ENCODE results near the gene VSIG8.
A peak's percentile ranks its signal among the peaks of the same experiment; 100 is the strongest.
"Not testable (repeated sequence)": the region's sequence is repeated elsewhere in the genome, so short reads cannot be mapped to it uniquely, and the experiment has no call there.

VSIG8 gene

DNA sequence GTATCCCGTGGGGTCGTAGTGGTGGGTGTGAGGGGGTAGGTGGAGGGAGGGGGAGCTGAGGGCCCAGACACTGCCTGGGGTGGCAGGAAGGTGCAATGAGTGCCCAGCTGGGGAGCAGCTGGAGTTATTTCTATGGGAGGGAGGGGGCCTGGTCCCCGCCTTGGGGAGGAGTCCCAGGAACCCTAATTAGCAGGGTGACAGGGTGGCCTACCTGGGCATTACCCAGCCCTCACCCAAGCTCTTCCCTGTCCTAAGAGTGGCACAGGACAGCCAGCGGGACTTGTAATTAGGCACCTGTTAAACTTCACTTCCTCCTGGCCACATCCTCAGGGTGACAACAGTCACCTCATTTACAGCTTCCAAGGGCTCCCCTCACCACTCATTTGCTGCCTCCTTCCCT lies at the start of gene VSIG8:
TSS of gene VSIG8 (minus strand) at position 101 of the 400 bp plus-strand sequence. CDS start 136 bp downstream, outside the sequence.
- FAIRE-seq (no peak), DNase-seq (ENCODE audit: low spot score) (no peak)

DNA sequence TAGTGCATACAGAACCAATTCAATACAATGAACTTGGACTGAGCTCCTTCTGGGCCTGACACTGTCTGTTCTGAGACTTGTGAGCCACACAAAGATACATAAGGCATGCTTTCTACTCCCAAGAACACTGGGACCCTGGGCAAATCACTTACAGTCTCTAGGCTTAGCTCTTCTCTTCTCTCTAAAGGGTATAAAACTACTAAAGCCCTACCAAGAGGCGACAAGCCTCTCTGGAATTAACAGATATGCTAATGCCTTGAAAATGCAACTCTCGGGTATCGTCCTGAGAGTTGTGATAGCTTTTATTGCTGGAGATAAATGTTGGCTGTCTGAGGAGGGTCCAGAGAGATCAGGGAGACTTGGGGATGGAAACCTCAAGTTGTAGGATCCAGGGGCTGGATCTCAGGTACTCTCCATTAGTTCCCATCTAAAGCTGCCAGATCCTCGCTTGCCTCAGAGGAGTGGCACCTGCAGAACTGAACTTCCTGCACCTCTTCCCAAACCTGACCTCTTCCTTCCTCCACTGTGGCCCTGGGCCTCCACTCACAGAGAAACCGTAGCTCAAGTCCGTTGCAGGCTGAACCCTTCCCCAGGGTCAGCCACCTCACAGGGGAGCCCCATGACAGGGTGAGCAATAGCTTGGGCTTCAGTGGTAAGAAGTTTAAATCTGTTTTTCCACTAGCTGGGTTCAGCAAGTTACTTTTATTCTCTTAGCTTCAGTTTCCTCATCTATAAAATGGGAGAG lies 49.0 kb upstream of the VSIG8 start:
- FAIRE-seq (no peak), DNase-seq (ENCODE audit: low spot score) (no peak)

GRCh38 chr1:159908031-159908940 lies 45.8 kb upstream of the VSIG8 start:
- DNase-seq (ENCODE audit: low spot score) (no peak), FAIRE-seq (no peak)

GRCh38 chr1:159906960-159907359 lies 44.5 kb upstream of the VSIG8 start:
- DNase-seq (ENCODE audit: low spot score) = no peak
- no peak for FAIRE-seq

GRCh38 chr1:159904036-159904435 lies 41.6 kb upstream of the VSIG8 start:
- FAIRE-seq; DNase-seq (ENCODE audit: low spot score): not testable (repeated sequence)

- DNase-seq (ENCODE audit: low spot score) (no peak), FAIRE-seq (no peak)
These were observed 40.1 kb upstream of the VSIG8 start for GRCh38 chr1:159902541-159902940.

DNA sequence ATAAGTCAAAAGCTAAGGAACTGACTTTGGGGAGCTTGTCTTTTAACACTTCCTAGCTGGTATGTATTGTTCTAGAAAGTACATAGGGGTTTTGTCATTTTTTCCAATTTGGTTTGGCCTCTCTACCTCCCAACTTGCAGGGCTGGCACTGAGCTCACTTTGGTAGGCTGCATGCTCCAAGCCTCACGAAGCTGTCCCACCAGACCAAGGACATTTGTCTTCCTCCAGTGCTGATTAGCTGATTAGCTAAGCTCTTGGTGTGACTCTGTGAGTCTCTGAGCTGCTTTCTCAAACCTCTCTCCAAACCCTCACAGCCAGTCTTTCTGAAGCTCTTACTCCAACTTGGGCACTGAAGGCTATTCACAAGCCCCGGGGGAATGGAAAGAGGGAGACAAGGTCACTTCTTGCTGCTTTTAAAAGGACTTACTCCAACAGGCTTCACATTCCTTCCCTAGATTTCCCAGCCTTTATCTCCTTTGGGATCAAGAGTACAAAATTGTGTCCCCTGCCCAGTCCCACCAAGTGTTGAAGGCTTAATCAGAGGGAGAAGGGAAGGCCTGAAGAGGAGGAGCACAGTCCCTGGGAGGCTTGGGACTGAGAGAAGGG lies 38.4 kb upstream of the VSIG8 start:
- FAIRE-seq = no peak
- DNase-seq (ENCODE audit: low spot score) = no peak

GRCh38 chr1:159900086-159900680 lies 37.7 kb upstream of the VSIG8 start, which contains the start of gene CFAP45:
CFAP45 (minus strand) TSS chr1:159900165; CDS start chr1:159900098, 67 bp downstream.
- no peak for FAIRE-seq
- DNase-seq (ENCODE audit: low spot score) = no peak

GRCh38 chr1:159899634-159900033 lies 37.2 kb upstream of the VSIG8 start:
- not testable (repeated sequence) for FAIRE-seq; DNase-seq (ENCODE audit: low spot score)

DNA sequence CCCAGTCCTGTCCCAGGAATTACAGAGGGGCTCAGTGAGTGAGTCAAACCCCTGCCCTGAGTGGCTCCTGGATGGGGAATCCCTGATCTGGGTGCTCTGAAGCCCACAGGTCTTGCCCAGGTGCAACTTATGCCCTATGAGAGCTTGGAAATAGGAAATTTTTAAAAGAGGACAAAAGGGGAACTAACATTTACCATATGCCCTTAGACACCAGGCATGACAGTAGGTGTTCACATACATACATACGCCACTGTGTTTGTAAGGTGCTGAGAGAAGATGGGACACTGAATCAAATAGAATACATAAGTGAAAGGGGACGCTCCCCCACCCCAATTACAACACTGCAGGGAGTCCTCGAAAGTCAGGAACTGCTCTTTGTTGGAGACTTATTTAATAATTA lies 36.1 kb upstream of the VSIG8 start:
- no peak for DNase-seq (ENCODE audit: low spot score)
- no peak for FAIRE-seq

- DNase-seq (ENCODE audit: low spot score) (no peak), FAIRE-seq (no peak)
These were observed 35.5 kb upstream of the VSIG8 start for GRCh38 chr1:159897962-159898361.

DNA sequence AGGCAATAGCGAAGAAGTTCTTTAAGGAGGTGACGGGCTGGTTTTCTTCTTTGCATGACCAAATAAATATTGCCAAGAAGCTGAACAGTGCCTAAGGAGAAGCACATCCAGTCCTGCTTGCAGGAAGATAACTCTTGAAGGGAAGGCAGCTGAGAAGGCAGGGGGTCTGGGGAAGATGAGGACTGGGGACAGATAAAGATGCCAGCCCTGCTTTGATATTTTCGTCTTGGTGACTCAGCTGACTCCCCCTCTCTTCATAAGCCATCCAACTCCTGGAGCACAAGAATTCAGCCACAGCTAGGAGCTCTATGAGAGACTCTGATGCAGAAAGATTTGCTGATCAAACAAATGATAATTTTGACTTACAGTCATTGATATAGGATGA lies 34.1 kb upstream of the VSIG8 start:
- DNase-seq (ENCODE audit: low spot score) (no peak), FAIRE-seq (no peak)

- no peak for FAIRE-seq
- DNase-seq (ENCODE audit: low spot score) = no peak
These were observed 33.5 kb upstream of the VSIG8 start for GRCh38 chr1:159895836-159896545.

DNA sequence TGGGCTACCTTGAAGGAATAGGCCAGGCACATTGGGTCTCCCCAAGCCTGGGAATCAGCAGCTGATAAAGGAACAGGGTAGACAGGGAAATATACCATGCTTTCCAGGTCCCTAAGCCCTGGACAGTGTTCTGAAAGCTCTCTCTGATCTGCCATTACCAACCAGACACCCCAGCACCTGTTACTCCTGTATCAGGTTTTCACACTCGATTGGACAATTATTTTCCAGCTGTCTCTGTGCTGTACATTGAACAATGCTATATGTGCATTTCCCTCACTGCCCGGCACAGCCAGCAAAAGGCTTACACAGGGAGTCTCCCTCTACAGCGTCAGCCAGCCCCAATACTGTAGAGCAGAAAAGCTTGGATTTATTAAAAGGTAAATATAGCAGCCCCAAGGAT lies 32.8 kb upstream of the VSIG8 start:
- no peak for DNase-seq (ENCODE audit: low spot score)
- no peak for FAIRE-seq

DNA sequence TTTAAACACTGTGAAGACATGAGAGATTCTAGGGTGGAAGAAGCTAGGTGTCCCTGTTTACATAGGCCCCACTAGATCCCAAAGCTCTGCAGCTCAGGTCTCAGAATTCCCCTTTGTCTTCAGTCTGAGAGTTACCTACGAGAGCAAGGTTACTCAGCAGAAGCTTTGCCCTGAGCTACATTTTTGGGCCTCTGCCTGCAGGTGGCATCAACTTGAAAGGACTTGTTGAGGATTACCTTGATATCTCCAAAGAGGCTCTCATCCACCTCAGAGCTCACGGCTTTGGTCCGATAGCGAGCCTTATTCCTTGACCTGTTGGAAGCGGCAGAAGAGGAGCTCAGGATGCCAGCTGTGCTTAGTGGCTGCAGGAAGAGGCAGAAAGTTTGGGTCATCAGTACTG lies 30.5 kb upstream of the VSIG8 start:
- DNase-seq (ENCODE audit: low spot score) = no peak

DNA sequence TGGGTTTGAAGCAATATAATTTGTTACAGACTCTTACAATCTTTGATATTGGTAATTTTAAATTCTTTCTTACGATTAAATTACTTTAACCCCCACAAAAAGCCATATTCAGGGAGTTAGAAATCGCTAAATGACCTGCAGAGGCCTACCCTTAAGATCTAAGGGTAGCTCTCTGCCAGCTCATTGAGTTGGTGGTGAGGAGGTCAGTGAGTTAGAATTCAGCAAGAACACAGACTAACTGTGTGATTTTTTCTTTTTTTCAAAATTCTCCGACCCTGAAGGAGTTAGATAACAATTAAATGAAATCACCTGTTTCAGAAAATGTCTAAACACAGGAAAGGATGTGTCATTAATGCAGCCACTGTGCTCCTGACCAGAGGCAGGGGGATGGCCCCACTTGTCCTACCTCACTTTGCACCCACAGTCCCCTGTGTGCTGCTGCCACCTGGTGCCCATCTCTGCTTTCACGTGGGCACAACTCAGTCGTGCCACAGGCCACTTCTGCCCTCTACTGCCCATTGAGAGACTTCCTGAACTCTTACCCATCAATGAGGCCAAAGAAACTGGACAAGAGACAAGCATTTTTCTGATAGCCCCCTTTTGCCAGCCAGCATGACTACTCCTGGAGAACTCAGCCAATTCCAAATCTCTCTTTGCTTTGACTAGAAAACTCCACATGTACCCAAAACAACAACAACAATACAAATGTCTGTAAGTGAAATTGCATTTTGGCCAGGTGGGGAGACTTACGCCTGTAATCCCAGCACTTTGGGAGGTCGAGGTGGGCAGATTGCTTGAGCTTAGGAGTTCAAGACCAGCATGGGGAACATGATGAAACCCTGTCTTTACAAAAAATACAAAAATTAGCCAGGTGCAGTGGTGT lies 29.1 kb upstream of the VSIG8 start:
- DNase-seq (ENCODE audit: low spot score) (peak; percentile 83), FAIRE-seq (peak; percentile 95)

More for the DNA sequence above, 30.5 kb upstream of the VSIG8 start:
- no peak for FAIRE-seq

DNA sequence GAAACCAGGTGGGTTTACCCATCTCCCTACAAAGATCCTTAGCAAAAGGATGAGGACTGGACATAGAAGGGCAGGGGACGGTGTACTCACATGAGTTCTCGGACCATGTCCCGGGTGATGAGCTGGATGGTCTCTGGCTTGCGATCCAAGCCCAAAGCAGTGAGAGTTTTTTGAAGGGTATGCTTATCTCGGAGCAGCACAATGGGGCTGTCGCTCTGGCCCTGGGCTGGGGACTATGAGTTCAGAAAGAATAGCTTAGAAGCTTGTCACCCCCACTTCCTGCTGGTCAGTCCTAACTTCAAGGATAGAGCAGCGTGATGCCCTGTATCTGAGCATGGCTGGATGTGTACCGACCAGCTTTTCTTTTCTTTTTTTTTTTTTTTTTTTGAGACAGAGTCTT lies 27.9 kb upstream of the VSIG8 start:
- FAIRE-seq (no peak), DNase-seq (ENCODE audit: low spot score) (no peak)

GRCh38 chr1:159889821-159890252 lies 27.4 kb upstream of the VSIG8 start:
- FAIRE-seq = no peak
- DNase-seq (ENCODE audit: low spot score) = peak; percentile 77

DNA sequence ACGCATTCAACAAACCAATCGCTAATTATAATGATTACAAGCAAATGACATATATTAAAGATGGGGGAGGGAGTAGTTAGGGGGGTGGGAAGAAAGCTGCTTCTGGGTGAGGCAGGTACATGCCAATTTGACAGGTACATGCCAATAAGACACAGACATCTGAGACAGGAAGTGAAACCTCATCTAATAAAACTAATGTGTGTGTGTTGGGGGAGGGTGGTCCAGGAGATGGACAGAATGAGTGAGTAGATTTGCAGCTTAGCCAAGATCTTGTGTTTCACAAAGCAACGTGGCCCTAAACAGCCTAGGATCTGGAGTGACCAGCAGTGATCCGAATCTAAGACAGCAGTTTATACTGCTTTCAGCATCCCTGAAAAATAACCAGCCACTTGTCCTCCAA lies 26.7 kb upstream of the VSIG8 start:
- no peak for FAIRE-seq
- no peak for DNase-seq (ENCODE audit: low spot score)

DNA sequence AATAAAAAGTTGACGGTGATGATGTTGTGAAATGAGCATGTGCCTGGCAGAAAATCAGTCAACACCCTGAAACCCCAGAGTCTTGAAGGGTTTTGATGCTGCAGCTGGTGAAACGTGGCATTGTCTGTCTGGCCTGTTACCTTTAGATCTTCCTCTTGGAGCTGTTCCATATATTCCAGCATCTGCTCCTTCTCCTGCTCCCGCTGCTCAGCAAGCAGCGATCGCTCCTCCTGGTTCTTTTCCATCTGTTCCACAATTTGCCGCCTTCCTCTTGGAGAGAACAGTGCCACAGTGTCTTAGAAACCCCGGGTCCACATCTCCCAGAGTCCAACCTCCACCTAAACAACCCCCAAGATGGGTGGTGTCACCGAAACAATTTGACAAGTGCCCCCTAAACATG lies 21.8 kb upstream of the VSIG8 start:
- FAIRE-seq (no peak), DNase-seq (ENCODE audit: low spot score) (no peak)
